Liver (tissue), 2 donors: ENCODE results near the gene NR2F2.

Experiments
- FOXA1 ChIP-seq: IDR thresholded peaks from 2 replicates; pipeline ENCODE4 v1.6.1; 2016; ENCODE audit warnings: antibody characterized with exemption
- TF ChIP-seq, protein P1 (sequence below): fragments of 150-350 bp; IDR thresholded peaks from 2 replicates; pipeline ENCODE4 v1.5.1; 2017; ENCODE audit warnings: improper control_type of control experiment, low read depth, low read length; ENCODE audit not compliant: missing input control
- donor health status: healthy.

DNA sequence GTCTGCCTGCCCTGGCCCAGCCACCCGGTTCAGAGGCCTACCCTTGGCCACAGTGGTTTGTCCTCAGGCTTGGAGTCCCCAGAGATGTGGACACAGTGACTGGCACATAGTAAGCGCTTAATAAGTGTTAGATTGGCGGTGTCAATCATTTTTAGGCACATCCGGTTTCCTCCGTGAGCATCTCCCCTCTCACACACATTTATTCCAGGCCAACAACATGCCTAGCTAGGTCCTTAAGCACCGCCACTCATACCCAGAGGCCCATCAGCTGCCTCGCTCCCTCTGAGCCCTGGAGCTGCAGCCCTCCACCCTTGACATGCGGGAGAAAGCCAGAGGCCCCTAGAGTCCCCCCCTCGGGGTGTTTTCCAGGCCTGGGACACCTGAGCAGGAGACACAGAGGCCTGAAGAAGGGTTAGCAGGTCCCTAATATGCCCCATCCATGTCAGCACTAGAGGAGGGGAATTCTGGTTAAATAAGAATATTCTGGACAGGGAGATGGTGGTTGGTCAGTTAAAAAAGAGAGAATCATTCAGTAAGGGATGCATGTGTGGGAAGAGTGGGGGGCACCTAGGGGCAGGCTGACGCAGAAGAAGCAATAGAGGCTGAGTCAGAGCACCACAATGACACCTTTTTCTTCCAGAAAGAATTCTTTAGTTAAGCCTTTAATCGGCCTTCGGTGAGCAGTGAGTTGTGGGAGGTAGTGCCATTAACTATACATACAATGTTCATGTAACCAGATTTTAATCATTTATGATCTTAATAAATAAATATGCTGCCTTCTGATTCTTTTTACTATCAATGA, 22.3 kb downstream of the NR2F2 start:
- TF ChIP-seq, protein P1, sequence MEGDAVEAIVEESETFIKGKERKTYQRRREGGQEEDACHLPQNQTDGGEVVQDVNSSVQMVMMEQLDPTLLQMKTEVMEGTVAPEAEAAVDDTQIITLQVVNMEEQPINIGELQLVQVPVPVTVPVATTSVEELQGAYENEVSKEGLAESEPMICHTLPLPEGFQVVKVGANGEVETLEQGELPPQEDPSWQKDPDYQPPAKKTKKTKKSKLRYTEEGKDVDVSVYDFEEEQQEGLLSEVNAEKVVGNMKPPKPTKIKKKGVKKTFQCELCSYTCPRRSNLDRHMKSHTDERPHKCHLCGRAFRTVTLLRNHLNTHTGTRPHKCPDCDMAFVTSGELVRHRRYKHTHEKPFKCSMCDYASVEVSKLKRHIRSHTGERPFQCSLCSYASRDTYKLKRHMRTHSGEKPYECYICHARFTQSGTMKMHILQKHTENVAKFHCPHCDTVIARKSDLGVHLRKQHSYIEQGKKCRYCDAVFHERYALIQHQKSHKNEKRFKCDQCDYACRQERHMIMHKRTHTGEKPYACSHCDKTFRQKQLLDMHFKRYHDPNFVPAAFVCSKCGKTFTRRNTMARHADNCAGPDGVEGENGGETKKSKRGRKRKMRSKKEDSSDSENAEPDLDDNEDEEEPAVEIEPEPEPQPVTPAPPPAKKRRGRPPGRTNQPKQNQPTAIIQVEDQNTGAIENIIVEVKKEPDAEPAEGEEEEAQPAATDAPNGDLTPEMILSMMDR, result no peak
- no peak for TF ChIP-seq FOXA1
